ENCODE data around the gene CLCN4.

DNA sequence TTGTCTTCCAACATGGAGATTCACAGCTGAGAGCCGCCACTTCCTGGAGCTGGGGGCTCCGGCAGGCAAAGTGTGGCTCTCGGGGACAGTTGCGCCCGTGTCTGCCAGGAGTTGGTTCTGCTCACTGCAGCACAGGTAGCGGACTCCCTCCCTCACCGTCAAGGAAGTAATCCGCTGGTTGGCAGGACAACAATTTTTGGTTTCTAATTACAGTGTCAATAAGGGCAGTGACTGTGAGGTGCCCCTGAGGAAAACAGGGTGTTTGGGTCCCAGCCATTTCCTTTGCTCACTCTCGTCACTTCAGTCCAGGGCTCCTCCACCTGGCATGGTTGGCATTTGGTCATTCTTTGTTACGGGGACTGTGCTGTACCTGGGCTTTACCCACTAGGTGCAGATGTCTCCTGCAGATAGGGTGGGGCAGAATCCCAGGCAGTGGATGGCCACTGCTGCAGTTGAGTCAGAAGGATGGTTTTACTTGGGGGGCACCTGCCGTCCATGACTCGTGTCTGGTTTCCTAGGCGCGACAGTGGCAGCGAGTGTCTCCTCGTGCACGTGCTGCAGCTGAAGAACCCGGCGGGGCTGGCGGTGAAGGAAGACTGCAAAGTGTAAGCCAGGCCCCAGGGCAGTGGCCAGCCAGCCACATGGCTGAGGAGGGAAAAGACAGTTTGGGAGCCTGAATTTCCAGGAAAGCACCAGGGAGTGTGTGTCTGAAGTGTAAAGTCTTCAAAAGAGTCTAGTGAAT lies 32.1 kb upstream of the CLCN4 start:
- TF ChIP-seq TEAD4 (IDR thresholded peaks at IDR 0.05; ENCODE audit: borderline replicate concordance, insufficient read depth): no peak
- no peak for TF ChIP-seq EZH2phosphoT487 (IDR thresholded peaks at IDR 0.05; ENCODE audit: borderline replicate concordance, low read depth)

Measured in SK-N-SH (cell line).